HepG2 (cell line): ENCODE data around the gene CDKN1A. TPM values are rescaled to one million over a fixed set of nuclear protein-coding genes. Genes with fewer than 3 reads are reported as not detected.

Experiments
- ADNP ChIP-seq: sonication (generic); formaldehyde crosslinking; IDR thresholded peaks from 2 replicates; pipeline ENCODE4 v1.4.0; 2020; ENCODE audit warnings: missing genetic modification reagents
- KDM3A ChIP-seq: IDR thresholded peaks from 2 replicates; pipeline ENCODE4 v1.6.1; 2018; ENCODE audit warnings: low read depth, missing compliant biosample characterization
- MEF2D ChIP-seq: sonication (generic); formaldehyde crosslinking; IDR thresholded peaks from 2 replicates; pipeline ENCODE4 v1.5.1; 2020; ENCODE audit warnings: mild to moderate bottlenecking, missing genetic modification reagents
- MEIS1 ChIP-seq: sonication (generic); formaldehyde crosslinking; IDR thresholded peaks from 2 replicates; pipeline ENCODE4 v1.9.0; 2021; ENCODE audit warnings: mild to moderate bottlenecking, missing genetic modification reagents, moderate library complexity, borderline replicate concordance
- MTA1 ChIP-seq: sonication (generic); formaldehyde crosslinking; IDR thresholded peaks from 2 replicates; pipeline ENCODE4 v1.4.0; 2020; ENCODE audit warnings: missing genetic modification reagents, mild to moderate bottlenecking, borderline replicate concordance
- PHF5A ChIP-seq: IDR thresholded peaks from one replicate; pipeline ENCODE4 v1.6.1; 2018; ENCODE audit warnings: low read depth, missing genetic modification reagents; ENCODE audit not compliant: unreplicated experiment
- POLR2AphosphoS2 ChIP-seq: IDR thresholded peaks from 2 replicates; pipeline ENCODE4 v1.6.1; 2011; ENCODE audit warnings: low read depth, low read length, improper control_type of control experiment
- PRMT3 ChIP-seq: sonication (generic); formaldehyde crosslinking; IDR thresholded peaks from 2 replicates; pipeline ENCODE4 v1.8.1; 2022; ENCODE audit warnings: low read depth, mild to moderate bottlenecking, moderate library complexity, missing genetic modification reagents, borderline replicate concordance
- ZFP82 ChIP-seq: sonication (generic); formaldehyde crosslinking; IDR thresholded peaks from 2 replicates; pipeline ENCODE4 v1.5.1; 2020; ENCODE audit warnings: mild to moderate bottlenecking, missing genetic modification reagents, borderline replicate concordance
- ZNF207 ChIP-seq: fragments of 450-650 bp; IDR thresholded peaks from 2 replicates; pipeline ENCODE4 v1.6.1; 2016; ENCODE audit warnings: antibody characterized with exemption, borderline replicate concordance
- ZNF674 ChIP-seq: sonication (generic); formaldehyde crosslinking; IDR thresholded peaks from 2 replicates; pipeline ENCODE4 v1.5.0; 2020; ENCODE audit warnings: low read depth, mild to moderate bottlenecking, missing genetic modification reagents
- ZNF775 ChIP-seq: sonication (generic); formaldehyde crosslinking; IDR thresholded peaks from 2 replicates; pipeline ENCODE4 v1.4.0; 2020; ENCODE audit warnings: missing genetic modification reagents, mild to moderate bottlenecking, moderate library complexity, borderline replicate concordance
- polyA plus RNA-seq, 8 experiments: library from polyadenylated mRNA; depleted of rRNA in 3 of 8; stranded (reverse) in 7 of 8; unstranded in 1 of 8; fragments of >200 nt; fragmentation: Illumina TruSeq in 4 of 8; extraction: Trizol in 4 of 8; gene quantifications; 2 replicates each; pipeline versions ENCODE4 v1.2.1 to v1.2.3, GENCODE V29; 2011 to 2016; ENCODE audit warnings: low read depth in 4 of 8, missing spikeins in 1 of 8, mixed read lengths in 1 of 8; ENCODE audit not compliant: insufficient read depth in 1 of 8
- total RNA-seq, 5 experiments: library from RNA; depleted of rRNA; stranded (reverse); fragments of >200 nt; fragmentation: Illumina TruSeq; extraction: Trizol; gene quantifications; 2 replicates each; pipeline ENCODE4 v1.2.3, GENCODE V29; 2016; ENCODE audit warnings: low read depth in 1 of 5
- TF ChIP-seq, protein P1 (sequence below): sonication (generic); formaldehyde crosslinking; IDR thresholded peaks from 2 replicates; pipeline ENCODE4 v1.5.1; 2020; ENCODE audit warnings: mild to moderate bottlenecking, missing genetic modification reagents, borderline replicate concordance
- TF ChIP-seq, protein P2 (sequence below): sonication (generic); formaldehyde crosslinking; conservative IDR thresholded peaks from 2 replicates; pipeline ENCODE4 v1.8.0; 2022; ENCODE audit warnings: low read depth, missing genetic modification reagents
- TF ChIP-seq, protein P3 (sequence below): sonication (generic); formaldehyde crosslinking; IDR thresholded peaks from 2 replicates; pipeline ENCODE4 v1.4.0; 2020; ENCODE audit warnings: mild to moderate bottlenecking, missing genetic modification reagents
- TF ChIP-seq, protein P4 (sequence below): sonication (generic); formaldehyde crosslinking; IDR thresholded peaks from 2 replicates; pipeline ENCODE4 v1.5.0; 2020; ENCODE audit warnings: mild to moderate bottlenecking, missing genetic modification reagents
- TF ChIP-seq, protein P5 (sequence below): sonication (generic); formaldehyde crosslinking; IDR thresholded peaks from 2 replicates; pipeline ENCODE4 v1.4.0; 2020; ENCODE audit warnings: mild to moderate bottlenecking, low read depth, missing genetic modification reagents

Gene CDKN1A
- total and polyA plus RNA-seq, 2 of the 13 experiments (the other 11 are each of a cell fraction or from before 2014, with no cell fraction given), result 60.7 to 92.1 TPM

DNA sequence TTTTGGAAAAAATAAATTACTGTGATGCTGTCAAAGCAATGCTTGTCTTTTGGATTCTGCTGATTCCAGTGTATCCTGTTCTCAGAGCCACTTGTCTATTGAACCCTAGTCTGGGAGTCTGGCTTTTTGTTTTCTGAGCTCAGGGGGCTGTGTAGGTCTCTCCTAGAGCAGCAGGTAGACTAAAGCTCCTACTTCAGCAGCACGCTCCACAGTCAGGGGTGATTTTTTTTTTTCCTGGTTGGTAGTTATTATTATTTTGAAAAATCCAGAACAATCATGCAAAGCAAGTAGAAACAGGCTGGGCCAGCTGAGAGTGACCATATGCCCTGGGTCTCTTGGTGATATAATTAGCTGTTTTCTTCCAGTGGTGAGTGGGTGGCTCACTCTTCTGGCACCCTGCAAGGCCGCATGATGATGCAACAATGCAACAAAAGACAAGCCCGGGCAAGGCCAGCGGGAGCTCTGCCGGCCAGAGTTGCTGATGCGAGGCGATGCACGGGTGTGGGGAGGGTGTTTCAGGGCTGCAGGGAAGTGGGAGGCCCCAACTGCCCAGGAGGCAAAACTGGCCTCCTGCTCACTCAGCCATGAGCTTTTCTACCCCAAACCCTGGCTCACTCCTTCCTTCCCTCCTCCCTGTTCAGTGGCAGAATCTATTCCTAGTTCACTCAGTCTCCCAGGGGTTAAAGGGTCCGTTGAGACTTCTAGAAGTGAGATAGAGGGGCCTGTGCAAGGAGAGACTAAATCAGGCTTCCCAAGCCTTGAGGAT, 11.5 kb upstream of the CDKN1A start (continued):
- TF ChIP-seq, protein P1, sequence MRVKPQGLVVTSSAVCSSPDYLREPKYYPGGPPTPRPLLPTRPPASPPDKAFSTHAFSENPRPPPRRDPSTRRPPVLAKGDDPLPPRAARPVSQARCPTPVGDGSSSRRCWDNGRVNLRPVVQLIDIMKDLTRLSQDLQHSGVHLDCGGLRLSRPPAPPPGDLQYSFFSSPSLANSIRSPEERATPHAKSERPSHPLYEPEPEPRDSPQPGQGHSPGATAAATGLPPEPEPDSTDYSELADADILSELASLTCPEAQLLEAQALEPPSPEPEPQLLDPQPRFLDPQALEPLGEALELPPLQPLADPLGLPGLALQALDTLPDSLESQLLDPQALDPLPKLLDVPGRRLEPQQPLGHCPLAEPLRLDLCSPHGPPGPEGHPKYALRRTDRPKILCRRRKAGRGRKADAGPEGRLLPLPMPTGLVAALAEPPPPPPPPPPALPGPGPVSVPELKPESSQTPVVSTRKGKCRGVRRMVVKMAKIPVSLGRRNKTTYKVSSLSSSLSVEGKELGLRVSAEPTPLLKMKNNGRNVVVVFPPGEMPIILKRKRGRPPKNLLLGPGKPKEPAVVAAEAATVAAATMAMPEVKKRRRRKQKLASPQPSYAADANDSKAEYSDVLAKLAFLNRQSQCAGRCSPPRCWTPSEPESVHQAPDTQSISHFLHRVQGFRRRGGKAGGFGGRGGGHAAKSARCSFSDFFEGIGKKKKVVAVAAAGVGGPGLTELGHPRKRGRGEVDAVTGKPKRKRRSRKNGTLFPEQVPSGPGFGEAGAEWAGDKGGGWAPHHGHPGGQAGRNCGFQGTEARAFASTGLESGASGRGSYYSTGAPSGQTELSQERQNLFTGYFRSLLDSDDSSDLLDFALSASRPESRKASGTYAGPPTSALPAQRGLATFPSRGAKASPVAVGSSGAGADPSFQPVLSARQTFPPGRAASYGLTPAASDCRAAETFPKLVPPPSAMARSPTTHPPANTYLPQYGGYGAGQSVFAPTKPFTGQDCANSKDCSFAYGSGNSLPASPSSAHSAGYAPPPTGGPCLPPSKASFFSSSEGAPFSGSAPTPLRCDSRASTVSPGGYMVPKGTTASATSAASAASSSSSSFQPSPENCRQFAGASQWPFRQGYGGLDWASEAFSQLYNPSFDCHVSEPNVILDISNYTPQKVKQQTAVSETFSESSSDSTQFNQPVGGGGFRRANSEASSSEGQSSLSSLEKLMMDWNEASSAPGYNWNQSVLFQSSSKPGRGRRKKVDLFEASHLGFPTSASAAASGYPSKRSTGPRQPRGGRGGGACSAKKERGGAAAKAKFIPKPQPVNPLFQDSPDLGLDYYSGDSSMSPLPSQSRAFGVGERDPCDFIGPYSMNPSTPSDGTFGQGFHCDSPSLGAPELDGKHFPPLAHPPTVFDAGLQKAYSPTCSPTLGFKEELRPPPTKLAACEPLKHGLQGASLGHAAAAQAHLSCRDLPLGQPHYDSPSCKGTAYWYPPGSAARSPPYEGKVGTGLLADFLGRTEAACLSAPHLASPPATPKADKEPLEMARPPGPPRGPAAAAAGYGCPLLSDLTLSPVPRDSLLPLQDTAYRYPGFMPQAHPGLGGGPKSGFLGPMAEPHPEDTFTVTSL (CRISPR knock-in tag), result peak; percentile 85; the same call in 1 of the 2 replicates
- TF ChIP-seq KDM3A (CRISPR knock-in tag) (peak; percentile 97), PHF5A (CRISPR knock-in tag) (peak; percentile 77), MEF2D (CRISPR knock-in tag) (peak; percentile 92), ADNP (CRISPR knock-in tag) (peak; percentile 61; the same call in 1 of the 2 replicates), ZNF674 (CRISPR knock-in tag) (no peak), ZFP82 (CRISPR knock-in tag) (no peak), MTA1 (CRISPR knock-in tag) (peak; percentile 91; the same call in 1 of the 2 replicates), ZNF775 (no peak), PRMT3 (no peak), MEIS1 (CRISPR knock-in tag) (peak; percentile 49; the same call in 1 of the 2 replicates), POLR2AphosphoS2 (no peak), ZNF207 (no peak)
- TF ChIP-seq, protein P2, sequence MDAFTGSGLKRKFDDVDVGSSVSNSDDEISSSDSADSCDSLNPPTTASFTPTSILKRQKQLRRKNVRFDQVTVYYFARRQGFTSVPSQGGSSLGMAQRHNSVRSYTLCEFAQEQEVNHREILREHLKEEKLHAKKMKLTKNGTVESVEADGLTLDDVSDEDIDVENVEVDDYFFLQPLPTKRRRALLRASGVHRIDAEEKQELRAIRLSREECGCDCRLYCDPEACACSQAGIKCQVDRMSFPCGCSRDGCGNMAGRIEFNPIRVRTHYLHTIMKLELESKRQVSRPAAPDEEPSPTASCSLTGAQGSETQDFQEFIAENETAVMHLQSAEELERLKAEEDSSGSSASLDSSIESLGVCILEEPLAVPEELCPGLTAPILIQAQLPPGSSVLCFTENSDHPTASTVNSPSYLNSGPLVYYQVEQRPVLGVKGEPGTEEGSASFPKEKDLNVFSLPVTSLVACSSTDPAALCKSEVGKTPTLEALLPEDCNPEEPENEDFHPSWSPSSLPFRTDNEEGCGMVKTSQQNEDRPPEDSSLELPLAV, result no peak
- TF ChIP-seq, protein P3, sequence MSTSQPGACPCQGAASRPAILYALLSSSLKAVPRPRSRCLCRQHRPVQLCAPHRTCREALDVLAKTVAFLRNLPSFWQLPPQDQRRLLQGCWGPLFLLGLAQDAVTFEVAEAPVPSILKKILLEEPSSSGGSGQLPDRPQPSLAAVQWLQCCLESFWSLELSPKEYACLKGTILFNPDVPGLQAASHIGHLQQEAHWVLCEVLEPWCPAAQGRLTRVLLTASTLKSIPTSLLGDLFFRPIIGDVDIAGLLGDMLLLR (CRISPR knock-in tag), result peak; percentile 91; the same call in 1 of the 2 replicates
- TF ChIP-seq, protein P4, sequence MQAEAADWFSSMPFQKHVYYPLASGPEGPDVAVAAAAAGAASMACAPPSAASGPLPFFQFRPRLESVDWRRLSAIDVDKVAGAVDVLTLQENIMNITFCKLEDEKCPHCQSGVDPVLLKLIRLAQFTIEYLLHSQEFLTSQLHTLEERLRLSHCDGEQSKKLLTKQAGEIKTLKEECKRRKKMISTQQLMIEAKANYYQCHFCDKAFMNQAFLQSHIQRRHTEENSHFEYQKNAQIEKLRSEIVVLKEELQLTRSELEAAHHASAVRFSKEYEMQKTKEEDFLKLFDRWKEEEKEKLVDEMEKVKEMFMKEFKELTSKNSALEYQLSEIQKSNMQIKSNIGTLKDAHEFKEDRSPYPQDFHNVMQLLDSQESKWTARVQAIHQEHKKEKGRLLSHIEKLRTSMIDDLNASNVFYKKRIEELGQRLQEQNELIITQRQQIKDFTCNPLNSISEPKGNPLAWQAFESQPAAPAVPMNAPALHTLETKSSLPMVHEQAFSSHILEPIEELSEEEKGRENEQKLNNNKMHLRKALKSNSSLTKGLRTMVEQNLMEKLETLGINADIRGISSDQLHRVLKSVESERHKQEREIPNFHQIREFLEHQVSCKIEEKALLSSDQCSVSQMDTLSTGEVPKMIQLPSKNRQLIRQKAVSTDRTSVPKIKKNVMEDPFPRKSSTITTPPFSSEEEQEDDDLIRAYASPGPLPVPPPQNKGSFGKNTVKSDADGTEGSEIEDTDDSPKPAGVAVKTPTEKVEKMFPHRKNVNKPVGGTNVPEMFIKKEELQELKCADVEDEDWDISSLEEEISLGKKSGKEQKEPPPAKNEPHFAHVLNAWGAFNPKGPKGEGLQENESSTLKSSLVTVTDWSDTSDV, result no peak
- TF ChIP-seq, protein P5, sequence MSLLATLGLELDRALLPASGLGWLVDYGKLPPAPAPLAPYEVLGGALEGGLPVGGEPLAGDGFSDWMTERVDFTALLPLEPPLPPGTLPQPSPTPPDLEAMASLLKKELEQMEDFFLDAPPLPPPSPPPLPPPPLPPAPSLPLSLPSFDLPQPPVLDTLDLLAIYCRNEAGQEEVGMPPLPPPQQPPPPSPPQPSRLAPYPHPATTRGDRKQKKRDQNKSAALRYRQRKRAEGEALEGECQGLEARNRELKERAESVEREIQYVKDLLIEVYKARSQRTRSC, result peak; percentile 39; the same call in 1 of the 2 replicates
